IMR-90 (cell line): ENCODE results near the gene CFAP69. TPM values are rescaled to one million over a fixed set of nuclear protein-coding genes. Genes with fewer than 3 reads are reported as not detected.

Experiments used
- microRNA-seq, 2 experiments: library from miRNA; stranded (forward) in 1 of 2; unstranded in 1 of 2; fragments of 10-50 nt in 1 of 2; fragments of <30 nt in 1 of 2; gene quantifications in 1 of 2; microRNA quantifications in 1 of 2; one replicate each; pipeline versions ENCODE3 to v1.1.0; 2013 to 2020; ENCODE audit not compliant: insufficient read depth in 1 of 2, insufficient read length in 1 of 2, unreplicated experiment in 1 of 2
- polyA plus RNA-seq, 3 experiments: library from polyadenylated mRNA; depleted of rRNA; stranded (reverse); fragments of >200 nt; gene quantifications; 2 replicates each; pipeline ENCODE4 v1.2.3, GENCODE V29; 2012; ENCODE audit warnings: low replicate concordance in 1 of 3
- small RNA-seq, 5 experiments: library from RNA; depleted of rRNA; stranded (forward); fragments of <200 nt; gene quantifications; one replicate each; pipeline ENCODE3, GENCODE V24; 2012
- total RNA-seq: library from RNA; depleted of rRNA; stranded (reverse); fragments of >200 nt; gene quantifications from 2 replicates; pipeline ENCODE4 v1.2.3, GENCODE V29; 2012; rRNA removed

Gene CFAP69
- total and polyA plus RNA-seq, 2 of the 4 experiments (the other 2 are of a cell fraction): 0.72 to 0.86 TPM

Small RNAs within 50 kb of the gene (microRNA-seq; reads per million reads assigned to microRNA genes)
- gene RF00019 (ENCODE audit: insufficient read depth, insufficient read length): not detected

Small RNAs within 50 kb of the gene (small RNA-seq; reads per million reads assigned to genes)
- gene RF00019: 0 reads per million in 5 experiments

Other genes with a start within 250 kb of the CFAP69 start
- gene STEAP1, start 90.7 kb upstream of the CFAP69 start, total RNA-seq: 3.9 and 5.8 TPM in 2 replicates
- gene STEAP1, start 90.7 kb upstream of the CFAP69 start, polyA plus RNA-seq (2012; rRNA removed): 5.2 and 5.5 TPM in 2 replicates
- gene STEAP2, start 33.4 kb upstream of the CFAP69 start, total RNA-seq: 3.9 and 4.2 TPM in 2 replicates
- gene STEAP2, start 33.4 kb upstream of the CFAP69 start, polyA plus RNA-seq (2012; rRNA removed): 1.7 and 1.8 TPM in 2 replicates
- gene FAM237B, start 76.1 kb downstream of the CFAP69 start, total RNA-seq: not detected in 2 replicates
- not detected in 2 replicates for gene FAM237B, start 76.1 kb downstream of the CFAP69 start, polyA plus RNA-seq (2012; rRNA removed)
- gene GTPBP10, start 101.5 kb downstream of the CFAP69 start, total RNA-seq: 11.5 and 25.3 TPM in 2 replicates
- gene GTPBP10, start 101.5 kb downstream of the CFAP69 start, polyA plus RNA-seq (2012; rRNA removed): 9.8 and 12.8 TPM in 2 replicates
- 42.5 and 46.4 TPM in 2 replicates for gene CLDN12, start 158.3 kb downstream of the CFAP69 start, total RNA-seq
- 33.4 and 34.5 TPM in 2 replicates for gene CLDN12, start 158.3 kb downstream of the CFAP69 start, polyA plus RNA-seq (2012; rRNA removed)
- gene PTTG1IP2, start 224.5 kb downstream of the CFAP69 start, total RNA-seq: not detected in 2 replicates
- gene PTTG1IP2, start 224.5 kb downstream of the CFAP69 start, polyA plus RNA-seq (2012; rRNA removed): not detected in 2 replicates